Caco-2 (cell line): ENCODE measurements around the gene FIBIN. TPM values are rescaled to one million over a fixed set of nuclear protein-coding genes. Genes with fewer than 3 reads are reported as not detected.

Source experiments
- BruUV-seq: library from RNA; stranded (reverse); fragments of 400-500 nt; replicated peaks from 2 replicates; lab custom pipeline; 2021; lab: Mats Ljungman, UMichigan
- CTCF ChIA-PET: fragments of 300-600 bp; sonication (Branson Sonifier 250); formaldehyde crosslinking; loops from one replicate; lab custom pipeline; 2022; ENCODE audit warnings: antibody characterized with exemption; lab: Charles Lee
- POLR2A ChIA-PET: fragments of 300-600 bp; sonication (Branson Sonifier 250); formaldehyde crosslinking; loops from one replicate; lab custom pipeline; 2022; ENCODE audit warnings: antibody characterized with exemption; lab: Charles Lee
- DNase-seq, 2 experiments: peaks; one replicate each; pipeline versions ENCODE4 v3.0.0 to v3.0.0-alpha.2; 2020 to 2022
- H3K27me3 ChIP-seq: replicated peaks from 2 replicates; pipeline ENCODE4 v1.6.0; 2011; ENCODE audit warnings: low read length; ENCODE audit not compliant: control insufficient read depth, insufficient read depth
- H3K36me3 ChIP-seq: 2 replicates; pipeline ENCODE4 v1.5.1; 2011; ENCODE audit warnings: low read length; ENCODE audit not compliant: control insufficient read depth, insufficient read depth
- H3K4me1 ChIP-seq: fragments of 250-450 bp; sonication (Bioruptor Pico); 2 replicates; pipeline ENCODE4 v1.5.1; 2020; ENCODE audit warnings: mild to moderate bottlenecking
- H3K4me3 ChIP-seq: 2 replicates; pipeline ENCODE4 v1.5.1; 2011; ENCODE audit warnings: low read depth, mild to moderate bottlenecking, control low read depth, low read length
- H3K9me3 ChIP-seq: fragments of 250-450 bp; sonication (Bioruptor Pico); 2 replicates; pipeline ENCODE4 v1.5.1; 2020; ENCODE audit warnings: mild to moderate bottlenecking, moderate library complexity
- H3K27ac Mint-ChIP-seq: one replicate; pipeline ENCODE4 v1.8.0; 2022; ENCODE audit warnings: mixed read lengths; ENCODE audit not compliant: unreplicated experiment
- H3K27me3 Mint-ChIP-seq: one replicate; pipeline ENCODE4 v1.8.0; 2022; ENCODE audit warnings: mixed read lengths; ENCODE audit not compliant: insufficient read depth, unreplicated experiment
- H3K36me3 Mint-ChIP-seq: one replicate; pipeline ENCODE4 v1.8.0; 2022; ENCODE audit warnings: mild to moderate bottlenecking, mixed read lengths; ENCODE audit not compliant: insufficient read depth, unreplicated experiment
- H3K4me1 Mint-ChIP-seq: one replicate; pipeline ENCODE4 v1.8.0; 2022; ENCODE audit warnings: low read depth, mixed read lengths; ENCODE audit not compliant: unreplicated experiment
- H3K4me3 Mint-ChIP-seq: one replicate; pipeline ENCODE4 v1.8.0; 2022; ENCODE audit warnings: mild to moderate bottlenecking, moderate library complexity, mixed read lengths; ENCODE audit not compliant: unreplicated experiment
- H3K9me3 Mint-ChIP-seq: one replicate; pipeline ENCODE4 v1.8.0; 2022; ENCODE audit warnings: mixed read lengths; ENCODE audit not compliant: unreplicated experiment
- CTCF ChIP-seq, 2 experiments: fragments of 200-600 bp in 1 of 2; IDR thresholded peaks; 1 replicate in 1 of 2; 2 replicates in 1 of 2; pipeline versions ENCODE4 v1.5.1 to v1.8.0; 2011 to 2022; ENCODE audit warnings: antibody characterized with exemption in 1 of 2, control low read depth in 1 of 2, inconsistent platforms in 1 of 2, low read depth in 1 of 2, low read length in 1 of 2, mild to moderate bottlenecking in 1 of 2, moderate library complexity in 1 of 2; ENCODE audit not compliant: insufficient read depth in 1 of 2, severe bottlenecking in 1 of 2, unreplicated experiment in 1 of 2
- intact Hi-C: fragments of 100-400 bp; cut with micrococcal nuclease; formaldehyde crosslinking; loops from one replicate; pipeline ENCODE4 v1.10.0; 2022; ENCODE audit not compliant: unreplicated experiment
- total RNA-seq: library from RNA; stranded (reverse); gene quantifications from 2 replicates; pipeline ENCODE4 v1.2.3, GENCODE V29; 2022

The FIBIN gene
- total RNA-seq, 1 experiment from 2014 or later: 0.16 TPM

GRCh38 chr11:26987731-26988130 lies 6.2 kb upstream of the FIBIN start:
- BruUV-seq: no TSS peak
- Histone ChIP-seq H3K4me1 (no peaks in the 10 kb centered on the region), H3K27me3 (no peaks in the 10 kb centered on the region), H3K36me3 (no peaks in the 10 kb centered on the region), H3K9me3 (no peaks in the 10 kb centered on the region), H3K4me3 (no peak overlapping the region)
- POLR2A ChIA-PET: no interaction called here
- H3K4me1 Mint-ChIP-seq: no peaks in the 10 kb centered on the region
- CTCF ChIA-PET: no interaction called here
- no peaks in the 10 kb centered on the region for H3K36me3 Mint-ChIP-seq
- peaks cover 3% of the 10 kb centered on the region for H3K27me3 Mint-ChIP-seq
- DNase-seq: no peak
- H3K9me3 Mint-ChIP-seq: no peaks in the 10 kb centered on the region
- intact Hi-C loops: no loop called here
- no peak overlapping the region for H3K4me3 Mint-ChIP-seq
- H3K27ac Mint-ChIP-seq: no peak overlapping the region
- TF ChIP-seq CTCF (IDR thresholded peaks at IDR 0.05; ENCODE audit: insufficient read depth in 1 of 2, low read depth in 1 of 2, low read length in 1 of 2, severe bottlenecking in 1 of 2, unreplicated experiment in 1 of 2): no peak

- intact Hi-C loops: no loop called here
- Histone ChIP-seq H3K36me3 (no peaks in the 10 kb centered on the region), H3K9me3 (no peaks in the 10 kb centered on the region), H3K4me3 (no peak overlapping the region), H3K27me3 (no peaks in the 10 kb centered on the region), H3K4me1 (no peaks in the 10 kb centered on the region)
- no TSS peak for BruUV-seq
- no peak for DNase-seq
- Mint-ChIP-seq H3K4me1 (no peaks in the 10 kb centered on the region), H3K27me3 (peaks cover 2% of the 10 kb centered on the region), H3K27ac (no peak overlapping the region), H3K36me3 (no peaks in the 10 kb centered on the region), H3K4me3 (no peak overlapping the region), H3K9me3 (no peaks in the 10 kb centered on the region)
- ChIA-PET CTCF (no interaction called here), POLR2A (no interaction called here)
- no peak for TF ChIP-seq CTCF (IDR thresholded peaks at IDR 0.05; ENCODE audit: insufficient read depth in 1 of 2, low read depth in 1 of 2, low read length in 1 of 2, severe bottlenecking in 1 of 2, unreplicated experiment in 1 of 2)
These were observed 1.8 kb upstream of the FIBIN start for GRCh38 chr11:26992031-26992541.

- H3K27ac Mint-ChIP-seq: no peak overlapping the region
These were observed 751 bp downstream of the FIBIN start for GRCh38 chr11:26994631-26995095.

More at GRCh38 chr11:26994631-26995095, 751 bp downstream of the FIBIN start:
- Mint-ChIP-seq H3K4me3 (no peak overlapping the region), H3K9me3 (no peaks in the 10 kb centered on the region), H3K4me1 (no peaks in the 10 kb centered on the region), H3K36me3 (no peaks in the 10 kb centered on the region), H3K27me3 (peaks cover 2% of the 10 kb centered on the region)
- POLR2A ChIA-PET: no interaction called here
- TF ChIP-seq CTCF (IDR thresholded peaks at IDR 0.05; ENCODE audit: insufficient read depth in 1 of 2, low read depth in 1 of 2, low read length in 1 of 2, severe bottlenecking in 1 of 2, unreplicated experiment in 1 of 2): no peak
- no peak for DNase-seq
- CTCF ChIA-PET: no interaction called here
- Histone ChIP-seq H3K36me3 (no peaks in the 10 kb centered on the region), H3K4me3 (no peak overlapping the region), H3K9me3 (no peaks in the 10 kb centered on the region), H3K27me3 (no peaks in the 10 kb centered on the region), H3K4me1 (no peaks in the 10 kb centered on the region)
- intact Hi-C loops: no loop called here
- no TSS peak for BruUV-seq
